ENCODE measurements around the gene RBMS3.
"Not testable (repeated sequence)": the region's sequence is repeated elsewhere in the genome, so short reads cannot be mapped to it uniquely, and the experiment has no call there.

Gene RBMS3

GRCh38 chr3:29758434-29759322 lies 477.8 kb downstream of the RBMS3 start:
- no peak for DNase-seq

GRCh38 chr3:29759411-29760225 lies 478.7 kb downstream of the RBMS3 start:
- DNase-seq = no peak

- no peak for DNase-seq
Measured at GRCh38 chr3:29760226-29760685, 479.4 kb downstream of the RBMS3 start.

- DNase-seq = no peak
Measured at GRCh38 chr3:29761517-29761916, 480.6 kb downstream of the RBMS3 start.

- DNase-seq = no peak
Measured at GRCh38 chr3:29763115-29763514, 482.2 kb downstream of the RBMS3 start.

- no peak for DNase-seq
Measured at GRCh38 chr3:29764041-29764440, 483.2 kb downstream of the RBMS3 start.

GRCh38 chr3:29764603-29765254 lies 483.9 kb downstream of the RBMS3 start:
- no peak for DNase-seq

- no peak for DNase-seq
Measured at GRCh38 chr3:29771602-29772001, 490.7 kb downstream of the RBMS3 start.

- DNase-seq = no peak
Measured at GRCh38 chr3:29772436-29772835, 491.6 kb downstream of the RBMS3 start.

GRCh38 chr3:29773481-29773880 lies 492.6 kb downstream of the RBMS3 start:
- no peak for DNase-seq

- DNase-seq = no peak
Measured at GRCh38 chr3:29775340-29775739, 494.5 kb downstream of the RBMS3 start.

- no peak for DNase-seq
Measured at GRCh38 chr3:29777869-29778268, 497.0 kb downstream of the RBMS3 start.

GRCh38 chr3:29789686-29790085 lies 508.8 kb downstream of the RBMS3 start:
- DNase-seq = no peak

- DNase-seq = no peak
Measured at GRCh38 chr3:29796808-29797207, 515.9 kb downstream of the RBMS3 start.

- DNase-seq = no peak
Measured at GRCh38 chr3:29802057-29802456, 521.2 kb downstream of the RBMS3 start.

GRCh38 chr3:29804044-29804443 lies 523.2 kb downstream of the RBMS3 start:
- DNase-seq = no peak

- DNase-seq = no peak
Measured at GRCh38 chr3:29805757-29806156, 524.9 kb downstream of the RBMS3 start.

- not testable (repeated sequence) for DNase-seq
Measured at GRCh38 chr3:29808324-29808723, 527.5 kb downstream of the RBMS3 start.

- DNase-seq = no peak
Measured at GRCh38 chr3:29822071-29822470, 541.2 kb downstream of the RBMS3 start.

GRCh38 chr3:29823233-29823632 lies 542.4 kb downstream of the RBMS3 start:
- DNase-seq = no peak

GRCh38 chr3:29826712-29827111 lies 545.8 kb downstream of the RBMS3 start:
- no peak for DNase-seq

GRCh38 chr3:29827756-29828155 lies 546.9 kb downstream of the RBMS3 start:
- no peak for DNase-seq

- DNase-seq = no peak
Measured at GRCh38 chr3:29829340-29829739, 548.5 kb downstream of the RBMS3 start.

Measured in GOT3 (cell line).